GM21360 (cell line): ENCODE results near the gene ZNF564.
"Not testable (repeated sequence)": the region's sequence is repeated elsewhere in the genome, so short reads cannot be mapped to it uniquely, and the experiment has no call there.

ENCODE experiments used
- ATAC-seq: cut with Tn5 transposase; IDR thresholded peaks from one replicate; pipeline ENCODE4 v1.9.1; 2021; ENCODE audit warnings: mild to moderate bottlenecking, moderate library complexity; ENCODE audit not compliant: unreplicated experiment

Gene ZNF564

GRCh38 chr19:12513531-12514061, 37.7 kb downstream of the ZNF564 start:
- ATAC-seq: no peak

DNA sequence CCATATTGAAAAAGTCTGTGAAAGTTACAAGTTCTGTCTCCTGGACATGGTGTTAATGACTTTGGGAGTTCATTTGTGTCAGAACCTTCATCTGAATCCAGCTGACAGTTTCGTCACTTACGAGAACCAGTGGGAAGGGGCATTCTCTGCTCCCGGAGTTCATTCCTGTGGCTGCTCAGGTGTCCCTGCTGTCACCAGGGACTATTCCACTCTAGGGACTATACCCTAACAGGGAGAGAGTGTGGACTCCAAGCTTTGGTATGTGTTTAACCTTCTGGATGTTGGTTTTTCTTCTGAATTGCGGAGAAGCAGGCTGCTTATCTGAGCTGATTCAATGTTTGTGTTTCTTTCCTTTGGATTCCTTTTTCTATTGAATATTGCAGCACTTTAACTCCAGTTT, 54.2 kb downstream of the ZNF564 start:
- ATAC-seq: no peak

DNA sequence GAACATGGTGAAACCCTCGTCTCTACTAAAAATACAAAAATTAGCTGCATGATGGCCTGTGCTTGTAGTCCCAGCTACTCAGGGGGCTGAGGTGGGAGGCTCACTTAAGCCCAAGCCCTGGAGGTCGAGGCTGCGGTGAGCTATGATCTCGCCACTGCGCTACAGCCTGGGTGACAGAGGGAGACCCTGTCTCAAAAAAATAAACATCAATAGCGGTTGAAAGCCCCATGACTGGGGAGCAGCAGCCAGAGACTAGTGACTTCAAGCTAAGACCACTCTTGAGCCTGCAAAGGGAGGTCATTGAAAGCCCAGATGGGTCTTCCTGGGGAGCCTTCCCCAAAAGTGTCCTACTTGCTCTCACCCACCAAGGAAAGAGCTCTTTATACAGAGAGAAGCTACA, 54.8 kb downstream of the ZNF564 start:
- no peak for ATAC-seq

DNA sequence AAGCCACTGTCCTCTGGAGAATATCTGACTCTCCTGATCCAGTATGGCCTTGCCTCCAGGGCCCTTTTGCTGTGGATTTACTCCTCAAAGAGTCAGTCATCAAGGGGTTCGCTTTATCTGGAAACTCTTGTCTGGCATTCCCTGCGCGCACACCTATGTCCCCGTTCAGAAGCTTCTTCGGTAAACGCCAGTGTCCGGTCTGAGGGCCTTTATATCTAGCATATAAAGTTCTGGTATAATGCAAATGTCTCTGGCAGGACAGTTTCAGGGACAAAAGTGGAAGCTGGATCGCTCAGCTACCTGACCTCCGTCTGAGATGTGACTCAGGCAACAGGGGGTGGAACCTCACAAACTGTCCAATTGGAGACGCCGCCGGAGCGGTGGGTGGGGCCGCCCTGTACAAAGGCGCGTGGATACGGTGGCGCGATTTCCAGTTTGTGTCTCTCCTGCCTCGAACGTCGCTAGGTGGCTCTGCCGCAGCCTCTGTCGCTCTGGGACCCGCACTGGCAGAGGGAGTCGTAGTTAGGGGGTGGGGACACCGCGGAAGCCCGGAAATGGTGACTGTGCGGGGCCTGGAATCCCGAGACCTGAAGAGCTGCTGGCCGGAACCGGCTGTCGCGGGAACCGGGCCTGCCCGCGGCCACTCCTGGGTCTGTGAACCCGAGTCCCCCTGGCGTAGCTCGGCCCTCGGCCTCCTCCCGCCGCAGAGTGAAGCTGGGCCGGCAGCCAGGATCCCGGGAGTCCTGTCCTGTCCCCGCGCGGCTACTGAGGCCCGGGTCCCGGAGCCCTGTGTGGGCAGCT, 56.1 kb downstream of the ZNF564 start:
- no peak for ATAC-seq

GRCh38 chr19:12494260-12494860, 56.9 kb downstream of the ZNF564 start:
- no peak for ATAC-seq

DNA sequence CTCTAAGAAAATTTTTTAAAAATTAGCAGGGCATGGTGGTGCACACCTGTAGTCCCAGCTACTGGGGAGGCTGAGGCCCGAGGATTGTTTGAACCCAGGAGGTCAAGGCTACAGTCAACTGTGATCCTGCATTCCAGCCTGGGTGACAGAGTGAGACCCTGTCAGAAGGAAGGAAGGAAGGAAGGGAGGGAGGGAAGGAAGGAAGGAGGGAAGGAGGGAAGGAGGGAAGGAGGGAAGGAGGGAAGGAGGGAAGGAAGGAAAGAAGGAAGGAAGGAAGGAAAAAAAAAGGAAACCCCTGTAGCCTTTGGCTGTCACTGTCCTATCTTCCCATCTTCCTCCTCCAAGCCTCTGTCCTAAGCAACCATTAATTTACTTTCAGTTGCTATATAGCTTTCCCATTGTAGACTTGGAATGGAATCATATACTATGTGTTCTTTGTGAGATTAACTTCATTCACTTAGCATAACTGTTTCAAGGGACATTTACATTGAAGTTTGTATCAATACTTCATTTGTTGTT, 65.0 kb downstream of the ZNF564 start:
- ATAC-seq: not testable (repeated sequence)

DNA sequence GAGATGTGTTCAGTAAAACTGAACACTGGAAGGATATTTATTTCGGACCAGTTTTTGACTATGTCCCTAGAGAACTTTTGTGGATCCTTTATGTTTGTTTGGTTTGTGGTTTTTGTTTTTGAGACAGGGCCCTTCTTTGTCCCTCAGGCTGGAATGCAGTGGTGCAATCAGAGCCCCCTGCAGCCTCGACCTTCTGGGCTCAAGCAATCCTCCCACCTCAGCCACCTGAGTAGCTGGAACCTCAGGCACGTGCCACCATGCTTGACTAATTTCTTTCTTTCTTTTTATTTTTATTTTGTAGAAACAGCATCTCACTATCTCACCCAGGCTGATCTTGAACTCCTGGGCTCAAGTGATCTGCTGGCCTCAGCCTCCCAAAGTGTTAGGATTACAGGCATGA, 65.7 kb downstream of the ZNF564 start:
- ATAC-seq: no peak

DNA sequence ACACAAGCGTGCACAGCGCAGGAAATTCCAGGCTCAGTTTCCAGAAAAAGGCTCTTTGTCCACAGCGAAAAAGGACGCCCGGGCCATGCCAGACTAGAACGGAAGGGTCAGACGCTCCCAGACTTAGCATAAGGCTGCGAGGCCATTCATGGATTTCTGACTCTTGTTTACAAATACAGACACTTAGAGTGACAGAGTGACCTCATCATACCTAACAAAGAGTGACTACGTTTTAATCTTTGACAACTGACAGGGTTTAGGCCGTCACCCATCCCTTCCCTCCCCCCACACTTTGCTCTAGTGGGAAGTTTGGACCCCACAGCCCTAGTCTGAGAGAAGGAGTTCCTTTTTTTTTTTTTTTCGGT, 66.2 kb downstream of the ZNF564 start:
- ATAC-seq: no peak

DNA sequence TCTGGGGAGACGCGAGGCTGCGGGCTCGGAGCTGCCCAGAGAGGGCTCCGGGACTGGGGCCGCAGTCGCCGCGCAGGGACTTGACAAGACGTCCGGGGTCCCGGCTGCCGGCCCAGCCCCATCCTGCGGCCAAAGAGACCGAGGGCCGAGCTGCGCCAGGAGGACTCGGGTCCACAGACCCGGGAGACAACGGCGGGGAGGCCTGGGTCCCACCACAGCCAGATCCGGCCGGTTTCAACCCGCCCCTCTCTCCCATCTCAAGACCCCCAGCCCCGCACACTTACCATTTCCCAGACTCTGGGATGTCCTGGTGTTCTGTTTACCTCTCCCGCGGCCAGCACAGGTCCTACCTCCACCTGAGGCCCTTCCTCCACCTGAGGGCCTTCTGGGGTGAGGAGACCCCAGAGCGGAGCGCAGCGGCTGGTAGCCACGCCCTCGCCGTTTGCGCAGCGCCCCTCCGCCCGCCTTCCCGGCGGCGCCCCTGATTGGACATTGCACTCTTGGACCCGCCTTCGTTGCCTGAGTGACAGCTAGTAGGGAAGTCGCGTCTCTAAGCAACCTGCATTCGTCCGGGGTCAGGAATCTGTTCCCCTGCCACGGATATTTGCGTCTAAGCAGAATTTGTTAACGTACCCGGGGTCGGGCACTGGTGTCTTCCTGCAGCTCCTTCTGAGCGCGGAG, 66.8 kb downstream of the ZNF564 start, which contains the start of gene ZNF709:
Gene ZNF709 (minus strand): TSS at position 446 of the 681 bp plus-strand sequence. CDS start 159 bp downstream, at position 287.
- peak; percentile 93 for ATAC-seq

- ATAC-seq: peak; percentile 5
Observed at GRCh38 chr19:12484011-12484370, 67.3 kb downstream of the ZNF564 start.

GRCh38 chr19:12482509-12482886, 68.8 kb downstream of the ZNF564 start:
- ATAC-seq: no peak

DNA sequence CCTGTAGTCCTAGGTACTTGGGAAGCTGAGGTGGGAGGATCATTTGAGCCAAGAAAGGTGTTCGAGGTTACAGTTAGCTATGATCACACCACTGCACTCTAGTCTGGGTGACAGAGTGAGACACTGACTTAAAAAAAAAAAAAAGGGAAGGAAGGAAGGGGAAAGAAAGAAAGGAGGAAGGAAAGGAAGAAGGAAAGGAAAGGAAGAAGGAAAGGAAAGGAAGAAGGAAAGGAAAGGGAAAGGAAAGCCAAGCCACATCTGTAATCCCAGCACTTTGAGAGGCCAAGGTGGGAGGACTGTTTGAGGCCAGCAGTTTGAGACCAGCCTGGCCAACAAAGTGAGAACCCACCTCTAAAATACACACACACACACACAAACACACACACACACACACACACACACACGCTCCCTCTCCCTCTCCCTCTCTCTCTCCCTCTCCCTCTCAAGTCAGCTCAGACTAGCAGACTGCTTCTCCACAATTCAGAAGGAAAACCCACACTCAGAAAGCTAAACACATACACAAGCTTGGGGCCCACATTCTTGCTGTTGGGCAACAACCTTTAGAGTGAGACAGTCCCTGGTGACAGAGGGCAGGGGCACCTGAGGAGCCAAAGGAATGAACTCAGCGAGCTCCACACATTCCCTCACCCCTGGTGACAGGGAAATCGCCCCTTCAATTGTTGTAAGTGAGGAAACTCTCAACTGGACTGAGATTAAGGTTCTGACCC, 69.3 kb downstream of the ZNF564 start:
- ATAC-seq: no peak

DNA sequence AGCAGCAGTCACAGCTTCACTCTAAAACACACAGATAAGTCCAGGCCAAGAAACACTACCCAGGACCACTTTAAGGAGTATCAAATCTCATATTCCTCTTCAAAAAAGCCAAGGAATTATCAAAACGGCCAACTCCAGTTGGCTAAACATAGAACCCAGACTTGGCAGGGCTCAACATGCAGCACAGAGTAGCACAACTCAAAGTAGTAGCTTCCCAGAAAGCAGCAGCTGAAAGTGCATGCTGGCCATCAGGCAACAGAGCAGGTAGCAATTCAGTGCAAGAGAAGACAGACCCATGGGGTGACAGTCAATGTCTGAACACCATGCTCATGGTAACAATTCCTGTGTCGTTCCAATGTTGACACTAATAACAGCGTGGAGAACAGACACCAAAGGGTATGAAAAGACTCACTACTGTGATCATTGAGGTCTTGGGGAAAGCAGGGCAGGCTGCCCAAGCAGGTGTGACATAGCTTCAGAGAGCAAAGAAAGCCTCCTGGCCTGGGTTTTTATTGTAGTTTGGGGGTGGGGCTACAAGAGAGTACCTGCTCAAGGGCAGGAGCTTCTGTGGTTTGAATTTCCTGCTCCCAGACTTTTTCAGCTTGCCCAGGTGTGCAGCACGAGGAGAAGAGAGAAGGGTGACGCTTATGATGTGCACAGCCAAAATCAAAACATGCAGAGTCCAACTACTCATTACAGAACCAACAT, 72.9 kb downstream of the ZNF564 start:
- ATAC-seq: no peak
